Uterus (tissue), 2 donors: ENCODE results near the gene APOLD1.

Experiments used
- CTCF ChIP-seq, 4 experiments: fragments of 200-600 bp in 2 of 4; fragments of 450-650 bp in 2 of 4; sonication (generic) in 2 of 4; IDR thresholded peaks; one replicate each; pipeline ENCODE4 v1.5.1; 2016 to 2019; ENCODE audit warnings: antibody characterized with exemption in 4 of 4, mild to moderate bottlenecking in 2 of 4, moderate library complexity in 1 of 4
- POLR2A ChIP-seq, 2 donors: fragments of 450-650 bp; IDR thresholded peaks; one replicate each; pipeline ENCODE4 v1.6.1; 2016; ENCODE audit warnings: antibody characterized with exemption in 2 of 2, mild to moderate bottlenecking in 1 of 2, moderate library complexity in 1 of 2

DNA sequence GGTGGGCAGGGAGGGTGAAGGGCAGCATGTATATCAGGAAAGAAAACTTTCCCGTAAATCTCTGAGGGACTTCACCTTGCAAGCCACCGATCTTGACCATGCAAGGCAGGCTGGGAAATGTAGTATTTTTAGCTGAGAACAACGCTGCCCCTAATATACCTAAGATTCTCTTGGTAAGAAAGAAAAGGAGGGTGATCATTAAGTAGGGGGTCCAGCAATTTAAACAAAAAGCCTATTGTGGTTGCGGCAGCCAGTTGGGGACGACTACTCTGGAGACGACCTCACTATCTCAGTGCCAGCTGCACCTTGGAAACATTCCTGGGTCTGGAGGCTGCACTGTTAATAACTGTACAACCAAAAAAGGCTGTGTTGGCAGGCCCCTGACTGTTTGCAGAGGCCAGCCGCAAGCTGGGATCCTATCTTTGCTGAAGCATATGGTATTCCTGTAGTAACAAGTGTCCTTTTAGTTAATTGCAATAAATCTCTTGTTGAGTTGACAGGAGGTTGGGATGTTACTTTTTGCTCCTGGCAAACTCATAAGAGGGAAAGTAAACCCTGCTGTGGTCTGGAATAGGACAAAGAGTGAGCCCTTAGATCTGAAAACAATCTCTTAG, 6.4 kb downstream of the APOLD1 start:
- no peak for TF ChIP-seq CTCF (IDR thresholded peaks at IDR 0.05)
- TF ChIP-seq POLR2A (IDR thresholded peaks at IDR 0.05), result no peak
